GM18502 (cell line): Measurements from ENCODE around the gene SLITRK2.

Experiments used
- ATAC-seq: cut with Tn5 transposase; IDR thresholded peaks from one replicate; pipeline ENCODE4 v1.9.1; 2021; ENCODE audit warnings: mild to moderate bottlenecking; ENCODE audit not compliant: unreplicated experiment, poor library complexity

The SLITRK2 gene, protein sequence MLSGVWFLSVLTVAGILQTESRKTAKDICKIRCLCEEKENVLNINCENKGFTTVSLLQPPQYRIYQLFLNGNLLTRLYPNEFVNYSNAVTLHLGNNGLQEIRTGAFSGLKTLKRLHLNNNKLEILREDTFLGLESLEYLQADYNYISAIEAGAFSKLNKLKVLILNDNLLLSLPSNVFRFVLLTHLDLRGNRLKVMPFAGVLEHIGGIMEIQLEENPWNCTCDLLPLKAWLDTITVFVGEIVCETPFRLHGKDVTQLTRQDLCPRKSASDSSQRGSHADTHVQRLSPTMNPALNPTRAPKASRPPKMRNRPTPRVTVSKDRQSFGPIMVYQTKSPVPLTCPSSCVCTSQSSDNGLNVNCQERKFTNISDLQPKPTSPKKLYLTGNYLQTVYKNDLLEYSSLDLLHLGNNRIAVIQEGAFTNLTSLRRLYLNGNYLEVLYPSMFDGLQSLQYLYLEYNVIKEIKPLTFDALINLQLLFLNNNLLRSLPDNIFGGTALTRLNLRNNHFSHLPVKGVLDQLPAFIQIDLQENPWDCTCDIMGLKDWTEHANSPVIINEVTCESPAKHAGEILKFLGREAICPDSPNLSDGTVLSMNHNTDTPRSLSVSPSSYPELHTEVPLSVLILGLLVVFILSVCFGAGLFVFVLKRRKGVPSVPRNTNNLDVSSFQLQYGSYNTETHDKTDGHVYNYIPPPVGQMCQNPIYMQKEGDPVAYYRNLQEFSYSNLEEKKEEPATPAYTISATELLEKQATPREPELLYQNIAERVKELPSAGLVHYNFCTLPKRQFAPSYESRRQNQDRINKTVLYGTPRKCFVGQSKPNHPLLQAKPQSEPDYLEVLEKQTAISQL

DNA sequence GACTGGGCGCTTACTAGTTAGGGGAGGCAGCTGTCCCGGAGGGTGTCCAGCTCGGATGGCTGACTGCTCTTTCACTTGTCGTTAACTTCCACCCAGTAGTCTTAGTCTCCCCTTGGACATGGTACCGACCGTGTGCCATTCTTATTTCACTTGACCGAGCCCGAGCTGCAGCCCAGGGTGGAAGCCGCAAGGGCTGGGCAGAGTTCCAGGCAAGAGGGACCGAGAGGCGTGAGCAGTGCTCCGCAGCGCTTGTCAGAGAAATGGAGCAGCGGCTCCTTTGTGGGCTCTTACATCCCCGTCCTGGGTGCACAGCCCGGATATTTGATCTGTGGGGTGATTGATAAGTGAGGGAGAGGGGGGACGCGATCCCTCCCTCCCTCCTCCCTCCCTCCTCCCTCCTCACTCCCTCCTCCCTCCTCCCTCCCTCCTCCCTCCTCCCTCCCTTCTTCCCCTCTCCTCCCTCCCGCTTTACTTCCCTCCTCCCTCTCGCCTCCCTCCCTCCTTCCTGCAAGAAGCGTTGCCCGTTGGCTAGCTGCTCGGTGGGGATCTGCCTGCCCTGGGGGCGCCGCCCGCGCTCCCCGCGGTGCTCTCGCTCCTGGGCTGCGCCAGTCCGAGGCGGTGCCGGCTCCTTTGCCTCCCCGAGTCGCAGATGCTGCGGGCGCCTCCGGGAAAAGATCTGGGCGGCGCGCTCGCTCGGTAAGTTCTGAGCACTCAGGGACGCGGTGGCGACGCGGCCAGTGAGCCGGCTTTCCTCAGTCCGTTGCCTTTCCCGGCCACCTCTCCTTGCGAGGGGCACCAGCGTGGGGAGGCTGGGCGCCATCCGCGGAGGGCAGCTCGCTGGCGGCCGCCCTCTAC is at the start of gene SLITRK2:
SLITRK2 (plus strand) TSS at position 499 of the 855 bp plus-strand sequence. CDS start 4,597 bp downstream, outside the sequence.
- ATAC-seq: no peak

DNA sequence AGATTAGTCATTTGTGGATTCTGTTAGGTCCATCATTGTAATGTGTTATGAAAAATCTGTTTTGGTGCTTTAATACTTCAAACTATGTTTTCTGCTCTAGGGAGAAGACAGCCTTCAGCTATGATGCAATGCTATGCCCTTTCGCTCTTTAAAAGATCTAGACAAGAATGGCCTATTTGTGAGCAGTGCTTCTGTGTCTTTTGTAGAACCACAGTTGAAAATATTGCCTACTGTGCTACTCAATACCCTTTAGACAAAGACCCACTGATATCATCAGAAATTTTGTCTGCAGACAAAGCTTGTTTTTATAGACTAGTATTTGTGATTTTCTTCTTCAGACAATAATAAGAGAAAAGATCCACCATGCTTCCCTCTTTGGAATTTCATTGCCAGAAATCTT is 44.6 kb upstream of the SLITRK2 start:
- no peak for ATAC-seq

GRCh38 chrX:145792281-145792680 is 25.3 kb upstream of the SLITRK2 start:
- no peak for ATAC-seq

- no peak for ATAC-seq
Measured at GRCh38 chrX:145803508-145803907, 14.1 kb upstream of the SLITRK2 start.

- no peak for ATAC-seq
Measured at GRCh38 chrX:145813081-145813480, 4.5 kb upstream of the SLITRK2 start.

DNA sequence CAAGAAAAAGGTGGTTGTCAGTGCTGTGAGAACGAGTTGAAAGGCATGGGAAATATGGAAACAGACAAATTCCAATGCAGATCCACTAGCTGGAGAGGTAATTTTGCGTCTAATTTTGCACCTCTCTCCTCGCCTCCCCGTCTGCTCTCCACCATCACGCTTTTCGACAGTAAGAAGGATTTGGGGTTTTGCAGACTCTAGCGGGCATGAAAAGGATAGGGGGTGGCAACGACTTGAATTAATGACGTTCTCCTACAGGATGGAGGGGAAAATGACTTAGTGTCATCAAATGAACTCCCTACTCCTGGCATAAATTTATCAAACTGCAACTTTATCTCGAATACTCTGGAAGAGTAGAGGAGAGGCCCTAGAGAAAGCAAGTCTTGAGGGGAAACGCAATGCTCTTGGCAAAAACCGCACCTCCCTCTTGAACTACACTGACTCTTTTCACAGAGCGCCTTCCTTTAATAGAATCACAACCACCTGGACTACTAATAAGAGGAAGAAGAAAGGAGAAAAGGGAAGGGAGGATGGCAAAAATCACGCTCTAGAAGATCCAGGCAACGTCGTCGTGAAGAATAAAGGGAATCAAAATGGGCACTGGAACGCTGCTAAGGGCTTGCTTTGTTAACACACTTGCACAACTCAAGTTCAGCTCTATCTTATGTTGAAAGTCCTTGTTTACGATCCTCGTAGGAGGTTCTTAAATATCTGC is 871 bp upstream of the SLITRK2 start:
- ATAC-seq: no peak

GRCh38 chrX:145818186-145819113 is 821 bp downstream of the SLITRK2 start:
- ATAC-seq: no peak

GRCh38 chrX:145820825-145821224 is 3.2 kb downstream of the SLITRK2 start:
- no peak for ATAC-seq

DNA sequence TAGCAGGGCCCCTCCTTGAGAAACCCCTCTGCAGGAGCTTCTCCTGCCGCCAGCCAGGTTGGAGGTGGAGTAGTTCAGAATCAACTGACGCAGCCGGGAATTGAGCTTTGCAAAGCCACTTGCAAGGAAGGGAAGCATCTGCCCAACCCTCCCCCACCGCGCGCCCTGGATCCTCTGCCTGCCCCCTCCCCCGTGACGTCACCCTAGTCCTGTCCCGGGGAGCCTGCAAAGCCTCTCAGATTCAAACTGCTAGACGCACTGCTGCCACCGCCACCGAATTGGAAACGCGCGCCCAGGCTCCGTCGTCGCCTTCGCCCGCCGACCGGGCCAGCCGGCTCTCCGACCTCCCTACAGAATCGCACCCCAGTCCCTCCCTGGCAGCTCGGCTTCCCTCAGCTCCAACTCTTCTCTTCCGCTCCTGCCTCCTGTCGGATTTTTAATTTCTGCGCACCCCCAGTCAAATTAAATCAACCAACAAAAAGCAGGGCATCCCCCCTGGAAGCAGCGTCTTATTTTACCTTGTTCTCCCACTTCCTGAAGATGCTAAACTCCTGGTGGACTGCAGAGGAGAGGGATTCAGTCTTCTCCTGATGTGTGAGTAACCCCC is 3.8 kb downstream of the SLITRK2 start:
- no peak for ATAC-seq

DNA sequence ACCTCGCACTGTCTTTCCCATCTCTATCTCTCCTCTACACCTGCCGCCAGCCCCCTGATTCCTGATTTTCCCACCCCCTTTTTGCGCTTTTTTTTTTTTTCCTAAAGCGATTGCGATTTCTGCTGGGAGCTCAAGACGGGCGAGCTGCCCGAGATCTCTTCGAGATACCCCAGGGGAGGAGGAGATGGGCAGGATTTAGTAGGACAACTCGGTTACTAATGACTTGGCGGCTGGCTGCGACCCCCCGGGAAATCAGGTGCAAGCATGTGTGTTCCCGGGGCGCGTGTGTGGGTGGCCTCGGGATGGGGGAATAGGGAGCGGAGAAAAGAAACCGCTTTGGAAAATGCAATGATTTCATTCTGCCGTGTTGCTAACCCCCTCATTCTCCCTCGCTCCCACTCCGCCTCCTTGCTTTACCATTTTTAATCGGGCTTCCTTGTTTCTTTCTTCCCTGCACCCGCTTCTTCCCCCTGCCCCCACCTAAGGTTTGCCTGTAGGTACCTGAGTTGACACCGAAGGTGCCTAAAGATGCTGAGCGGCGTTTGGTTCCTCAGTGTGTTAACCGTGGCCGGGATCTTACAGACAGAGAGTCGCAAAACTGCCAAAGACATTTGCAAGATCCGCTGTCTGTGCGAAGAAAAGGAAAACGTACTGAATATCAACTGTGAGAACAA is 4.4 kb downstream of the SLITRK2 start:
- ATAC-seq: no peak

GRCh38 chrX:145823132-145823531 is 5.5 kb downstream of the SLITRK2 start:
- ATAC-seq: no peak

- ATAC-seq: no peak
Measured at GRCh38 chrX:145825896-145826295, 8.3 kb downstream of the SLITRK2 start.

GRCh38 chrX:145826466-145826865 is 8.8 kb downstream of the SLITRK2 start:
- ATAC-seq: no peak

DNA sequence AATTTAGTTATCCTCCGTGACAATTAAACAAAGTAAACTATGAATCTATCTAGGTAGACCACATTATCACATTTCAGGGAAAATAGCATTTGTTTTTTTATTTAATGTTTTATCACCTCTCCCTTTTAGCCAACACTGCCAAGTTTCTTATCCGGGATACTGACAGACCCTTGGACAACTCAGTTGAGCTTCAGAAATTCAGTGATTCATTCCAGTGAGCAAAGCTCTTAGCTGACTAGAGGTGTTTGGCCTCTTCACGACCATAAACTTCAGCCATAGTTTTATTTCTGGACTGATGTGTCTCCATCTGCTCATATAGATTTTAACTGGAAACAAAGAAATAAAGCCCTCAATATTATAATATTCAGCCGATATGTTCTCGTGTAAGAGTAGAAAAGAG is 15.2 kb downstream of the SLITRK2 start:
- ATAC-seq: no peak

DNA sequence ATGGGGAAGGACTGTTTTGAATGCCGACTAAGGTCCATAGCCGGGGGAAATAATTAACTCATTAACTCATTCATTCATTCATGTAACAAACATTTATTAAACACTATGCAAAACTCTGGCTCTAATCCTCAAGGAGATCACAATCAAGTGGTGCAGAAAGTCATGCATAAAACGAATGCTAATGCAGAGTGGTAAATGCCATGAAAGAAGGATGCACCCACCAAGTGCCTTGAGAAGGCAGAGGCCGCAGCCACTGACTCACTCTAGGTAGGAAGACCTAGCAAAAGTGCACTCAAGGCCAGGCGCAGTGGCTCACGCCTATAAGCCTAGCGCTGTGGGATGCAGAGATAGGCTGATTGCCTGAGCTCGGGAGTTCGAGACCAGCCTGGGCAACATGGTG is 22.9 kb downstream of the SLITRK2 start:
- ATAC-seq: no peak

- ATAC-seq: no peak
Measured at GRCh38 chrX:145843146-145843904, 25.7 kb downstream of the SLITRK2 start.

DNA sequence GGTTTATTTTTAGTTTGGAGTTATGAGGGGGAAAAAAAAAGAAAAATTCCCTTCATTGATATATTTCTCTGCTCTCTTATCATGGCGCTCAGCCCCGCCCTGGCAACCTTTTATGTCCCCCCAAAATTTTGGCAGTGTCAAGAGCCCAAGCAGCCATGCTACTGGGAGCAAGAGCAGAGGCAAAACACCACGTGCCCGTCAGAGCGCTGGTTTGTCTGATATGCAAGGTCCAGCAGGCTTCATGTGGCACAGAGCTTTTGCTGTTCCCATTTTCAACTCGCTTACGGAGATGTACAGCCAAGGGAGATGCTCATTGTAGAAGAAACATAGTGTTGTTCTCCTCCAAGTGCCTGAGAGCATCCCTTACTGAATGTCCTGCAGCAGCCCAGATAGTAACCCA is 27.3 kb downstream of the SLITRK2 start:
- no peak for ATAC-seq
